ENCODE results near the gene GPR39. TPM values are rescaled to one million over a fixed set of nuclear protein-coding genes. Genes with fewer than 3 reads are reported as not detected.

The GPR39 gene
- not detected in 2 replicates for total RNA-seq
- not detected for total RNA-seq (2013)
- not detected in 2 replicates for polyA plus RNA-seq
- not detected in 2 replicates for polyA minus RNA-seq

DNA sequence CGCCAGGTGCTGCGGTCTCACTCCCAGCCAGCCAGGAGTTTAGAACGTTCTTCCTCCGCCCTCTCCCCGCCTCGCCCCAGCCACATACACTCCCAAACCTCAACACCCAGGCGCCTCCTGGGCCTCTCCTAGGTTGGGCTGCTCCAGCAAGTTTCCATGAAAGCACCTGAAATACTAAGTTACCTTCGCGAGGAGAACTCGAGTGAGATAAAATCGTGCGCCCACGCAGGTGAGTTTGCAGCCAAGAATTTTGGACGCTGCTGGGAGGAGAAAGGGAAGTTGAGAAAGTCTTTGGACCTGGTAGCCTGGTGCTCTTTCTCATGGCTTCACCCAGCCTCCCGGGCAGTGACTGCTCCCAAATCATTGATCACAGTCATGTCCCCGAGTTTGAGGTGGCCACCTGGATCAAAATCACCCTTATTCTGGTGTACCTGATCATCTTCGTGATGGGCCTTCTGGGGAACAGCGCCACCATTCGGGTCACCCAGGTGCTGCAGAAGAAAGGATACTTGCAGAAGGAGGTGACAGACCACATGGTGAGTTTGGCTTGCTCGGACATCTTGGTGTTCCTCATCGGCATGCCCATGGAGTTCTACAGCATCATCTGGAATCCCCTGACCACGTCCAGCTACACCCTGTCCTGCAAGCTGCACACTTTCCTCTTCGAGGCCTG lies at the start of gene GPR39:
GPR39 (plus strand) TSS at position 83 of the 673 bp plus-strand sequence.
- no peaks in the 10 kb centered on the region for H3K9me3 Mint-ChIP-seq (ENCODE audit: insufficient read depth)
- H3K4me3 Mint-ChIP-seq: no peak within 1 kb of the TSS
- Histone ChIP-seq H3K36me3 (replicated peaks in 1 of 2; ENCODE audit: control extremely low read depth in 1 of 2, control insufficient read depth in 1 of 2, extremely low read depth in 1 of 2, insufficient read depth in 2 of 2, low read length in 1 of 2) (no peaks in the 10 kb centered on the region), H3K4me1 (ENCODE audit: control insufficient read depth in 2 of 2, insufficient read depth in 2 of 2, low read length in 2 of 2) (no peaks in the 10 kb centered on the region), H4K20me1 (ENCODE audit: control insufficient read depth, insufficient read depth, low read length, poor library complexity, severe bottlenecking) (no peaks in the 10 kb centered on the region), H3K9ac (ENCODE audit: low read length) (no peak within 1 kb of the TSS), H3K4me3 (ENCODE audit: control extremely low read depth in 1 of 5, extremely low read depth in 1 of 5, insufficient read depth in 1 of 5, low read depth in 2 of 5, low read length in 4 of 5) (no peak within 1 kb of the TSS), H3K4me2 (replicated peaks; ENCODE audit: low read depth, low read length, poor library complexity, severe bottlenecking) (no peak within 1 kb of the TSS), H2AFZ (ENCODE audit: insufficient read depth, low read depth, low read length, poor library complexity, severe bottlenecking) (no peak within 1 kb of the TSS), H3K79me2 (ENCODE audit: control insufficient read depth, insufficient read depth, low read length) (no peaks in the 10 kb centered on the region), H3K9me3 (ENCODE audit: control extremely low read depth in 1 of 3, control insufficient read depth in 2 of 3, insufficient read depth in 1 of 3, low read length in 2 of 3) (peaks cover 0 to 22% (median 0%) of the 10 kb centered on the region in 3 donors), H3K27ac (ENCODE audit: low read length in 2 of 2) (no peak within 1 kb of the TSS), H3K27me3 (replicated peaks in 1 of 4; ENCODE audit: control extremely low read depth in 1 of 4, control insufficient read depth in 3 of 4, insufficient read depth in 4 of 4, low read length in 3 of 4) (peaks cover 0 to 20% (median 0%) of the 10 kb centered on the region in 4 experiments)
- ATAC-seq (ENCODE audit: low read depth) (no peak), DNase-seq (no peak)
- no peaks in the 10 kb centered on the region for H3K4me1 Mint-ChIP-seq
- H3K27me3 Mint-ChIP-seq: peaks cover 27% of the 10 kb centered on the region
- no peak within 1 kb of the TSS for H3K27ac Mint-ChIP-seq
- CTCF ChIA-PET: no interaction called here
- intact Hi-C loops (cut with micrococcal nuclease): no loop called here
- POLR2A ChIA-PET: no interaction called here
- WGBS (ENCODE audit: insufficient coverage): 42% methylated on average over 20 of the region's 23 CpGs
- TF ChIP-seq EZH2 (IDR thresholded peaks at IDR 0.05; ENCODE audit: borderline replicate concordance, insufficient read depth, low read depth, low read length, poor library complexity, severe bottlenecking): no peak
- TF ChIP-seq, protein P1, sequence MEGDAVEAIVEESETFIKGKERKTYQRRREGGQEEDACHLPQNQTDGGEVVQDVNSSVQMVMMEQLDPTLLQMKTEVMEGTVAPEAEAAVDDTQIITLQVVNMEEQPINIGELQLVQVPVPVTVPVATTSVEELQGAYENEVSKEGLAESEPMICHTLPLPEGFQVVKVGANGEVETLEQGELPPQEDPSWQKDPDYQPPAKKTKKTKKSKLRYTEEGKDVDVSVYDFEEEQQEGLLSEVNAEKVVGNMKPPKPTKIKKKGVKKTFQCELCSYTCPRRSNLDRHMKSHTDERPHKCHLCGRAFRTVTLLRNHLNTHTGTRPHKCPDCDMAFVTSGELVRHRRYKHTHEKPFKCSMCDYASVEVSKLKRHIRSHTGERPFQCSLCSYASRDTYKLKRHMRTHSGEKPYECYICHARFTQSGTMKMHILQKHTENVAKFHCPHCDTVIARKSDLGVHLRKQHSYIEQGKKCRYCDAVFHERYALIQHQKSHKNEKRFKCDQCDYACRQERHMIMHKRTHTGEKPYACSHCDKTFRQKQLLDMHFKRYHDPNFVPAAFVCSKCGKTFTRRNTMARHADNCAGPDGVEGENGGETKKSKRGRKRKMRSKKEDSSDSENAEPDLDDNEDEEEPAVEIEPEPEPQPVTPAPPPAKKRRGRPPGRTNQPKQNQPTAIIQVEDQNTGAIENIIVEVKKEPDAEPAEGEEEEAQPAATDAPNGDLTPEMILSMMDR (IDR thresholded peaks at IDR 0.05): no peak

DNA sequence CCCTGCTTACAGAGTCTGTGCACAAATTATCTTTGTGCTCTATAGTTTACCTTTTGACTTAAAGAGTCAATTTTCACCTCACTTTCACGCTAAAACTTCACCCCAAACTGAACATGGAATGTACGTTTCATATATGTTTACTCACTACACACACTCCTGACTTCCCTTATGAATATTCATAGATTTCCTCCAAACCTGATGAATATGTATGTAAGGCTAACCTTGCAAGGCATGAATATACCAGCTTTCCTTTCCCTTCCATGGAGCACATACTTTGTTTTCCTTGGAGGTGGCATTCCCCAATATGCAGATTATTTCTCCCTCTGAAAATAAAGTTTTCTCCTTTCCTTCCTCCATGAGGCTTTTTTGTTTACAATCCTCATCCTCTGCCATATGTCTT lies 48.4 kb upstream of the GPR39 start:
- intact Hi-C loops (cut with micrococcal nuclease): no loop called here
- ATAC-seq (ENCODE audit: low read depth): no peak
- H3K27ac Mint-ChIP-seq: no peak overlapping the region

More for the DNA sequence above, 48.4 kb upstream of the GPR39 start:
- Histone ChIP-seq H3K9ac (ENCODE audit: low read length) (no peak overlapping the region), H4K20me1 (ENCODE audit: control insufficient read depth, insufficient read depth, low read length, poor library complexity, severe bottlenecking) (no peaks in the 10 kb centered on the region), H3K36me3 (replicated peaks in 1 of 2; ENCODE audit: control extremely low read depth in 1 of 2, control insufficient read depth in 1 of 2, extremely low read depth in 1 of 2, insufficient read depth in 2 of 2, low read length in 1 of 2) (no peaks in the 10 kb centered on the region), H3K79me2 (ENCODE audit: control insufficient read depth, insufficient read depth, low read length) (no peaks in the 10 kb centered on the region), H3K4me2 (replicated peaks; ENCODE audit: low read depth, low read length, poor library complexity, severe bottlenecking) (no peak overlapping the region), H3K4me3 (ENCODE audit: control extremely low read depth in 1 of 5, extremely low read depth in 1 of 5, insufficient read depth in 1 of 5, low read depth in 2 of 5, low read length in 4 of 5) (no peak overlapping the region), H2AFZ (ENCODE audit: insufficient read depth, low read depth, low read length, poor library complexity, severe bottlenecking) (no peak overlapping the region), H3K27ac (ENCODE audit: low read length in 2 of 2) (no peak overlapping the region), H3K27me3 (replicated peaks in 1 of 4; ENCODE audit: control extremely low read depth in 1 of 4, control insufficient read depth in 3 of 4, insufficient read depth in 4 of 4, low read length in 3 of 4) (no peaks in the 10 kb centered on the region), H3K9me3 (ENCODE audit: control extremely low read depth in 1 of 3, control insufficient read depth in 2 of 3, insufficient read depth in 1 of 3, low read length in 2 of 3) (peaks cover 0 to 6% (median 0%) of the 10 kb centered on the region in 3 donors), H3K4me1 (ENCODE audit: control insufficient read depth in 2 of 2, insufficient read depth in 2 of 2, low read length in 2 of 2) (no peaks in the 10 kb centered on the region)
- TF ChIP-seq, protein P1 (IDR thresholded peaks at IDR 0.05): no peak
- no peak for TF ChIP-seq EZH2 (IDR thresholded peaks at IDR 0.05; ENCODE audit: borderline replicate concordance, insufficient read depth, low read depth, low read length, poor library complexity, severe bottlenecking)
- DNase-seq: no peak
- ChIA-PET CTCF (no interaction called here), POLR2A (no interaction called here)
- H3K4me1 Mint-ChIP-seq: no peaks in the 10 kb centered on the region
- WGBS (ENCODE audit: insufficient coverage): no CpG with 5 or more reads among the region's 2 CpGs
- H3K9me3 Mint-ChIP-seq (ENCODE audit: insufficient read depth): peaks cover 5% of the 10 kb centered on the region
- no peaks in the 10 kb centered on the region for H3K27me3 Mint-ChIP-seq
- no peak overlapping the region for H3K4me3 Mint-ChIP-seq

Measured in B cell (primary cell).